Measurements from ENCODE around the gene CLIC3.
A peak's percentile ranks its signal among the peaks of the same experiment; 100 is the strongest.

CLIC3 gene

DNA sequence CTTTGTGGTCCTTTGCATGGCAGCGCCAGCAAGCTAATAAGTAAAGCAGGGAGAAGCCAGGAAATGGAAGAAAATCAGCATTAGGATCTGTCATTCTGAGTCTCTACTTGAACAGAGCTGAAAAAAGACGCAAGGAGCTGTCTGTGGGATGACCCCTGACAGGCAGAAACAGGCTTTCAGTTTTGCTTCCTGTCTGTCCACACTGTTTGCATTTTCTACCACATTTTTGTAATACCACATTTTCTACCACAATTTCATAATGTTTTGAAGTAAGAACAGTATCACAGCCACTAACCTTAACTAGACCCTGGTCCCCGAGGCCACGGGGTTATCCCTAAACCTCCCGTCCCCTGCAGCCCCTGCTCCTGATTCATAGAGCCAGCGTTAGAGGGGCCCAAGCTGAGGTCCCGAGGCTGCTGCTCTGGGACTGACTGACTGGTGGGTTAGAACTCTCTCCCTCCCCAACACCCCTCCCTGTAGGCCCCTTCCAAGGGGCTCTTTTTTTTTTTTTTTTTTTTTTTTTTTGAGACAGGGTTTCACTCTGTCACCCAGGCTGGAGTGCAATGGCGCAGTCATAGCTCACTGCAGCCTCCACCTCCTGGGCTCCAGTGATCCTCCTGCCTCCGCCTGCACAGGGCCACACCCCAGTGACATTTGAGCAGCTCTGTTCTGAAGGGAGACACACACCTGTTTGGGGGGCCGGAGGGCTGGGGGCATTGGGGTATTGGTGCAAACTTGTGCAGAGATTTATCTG lies 4.0 kb upstream of the CLIC3 start:
- H3K27ac ChIP-seq = no peak overlapping the region
- TF ChIP-seq, protein P1, sequence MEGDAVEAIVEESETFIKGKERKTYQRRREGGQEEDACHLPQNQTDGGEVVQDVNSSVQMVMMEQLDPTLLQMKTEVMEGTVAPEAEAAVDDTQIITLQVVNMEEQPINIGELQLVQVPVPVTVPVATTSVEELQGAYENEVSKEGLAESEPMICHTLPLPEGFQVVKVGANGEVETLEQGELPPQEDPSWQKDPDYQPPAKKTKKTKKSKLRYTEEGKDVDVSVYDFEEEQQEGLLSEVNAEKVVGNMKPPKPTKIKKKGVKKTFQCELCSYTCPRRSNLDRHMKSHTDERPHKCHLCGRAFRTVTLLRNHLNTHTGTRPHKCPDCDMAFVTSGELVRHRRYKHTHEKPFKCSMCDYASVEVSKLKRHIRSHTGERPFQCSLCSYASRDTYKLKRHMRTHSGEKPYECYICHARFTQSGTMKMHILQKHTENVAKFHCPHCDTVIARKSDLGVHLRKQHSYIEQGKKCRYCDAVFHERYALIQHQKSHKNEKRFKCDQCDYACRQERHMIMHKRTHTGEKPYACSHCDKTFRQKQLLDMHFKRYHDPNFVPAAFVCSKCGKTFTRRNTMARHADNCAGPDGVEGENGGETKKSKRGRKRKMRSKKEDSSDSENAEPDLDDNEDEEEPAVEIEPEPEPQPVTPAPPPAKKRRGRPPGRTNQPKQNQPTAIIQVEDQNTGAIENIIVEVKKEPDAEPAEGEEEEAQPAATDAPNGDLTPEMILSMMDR (conservative IDR thresholded peaks at IDR 0.05) = no peak

GRCh38 chr9:136997830-136998234 lies 1.5 kb upstream of the CLIC3 start:
- H3K27ac ChIP-seq = no peak overlapping the region
- TF ChIP-seq, protein P1 (conservative IDR thresholded peaks at IDR 0.05) = no peak

GRCh38 chr9:136997371-136997770 lies 1.0 kb upstream of the CLIC3 start:
- TF ChIP-seq, protein P1 (conservative IDR thresholded peaks at IDR 0.05) = no peak
- peak overlapping the region; percentile 30; the same call in 1 of the 2 replicates for H3K27ac ChIP-seq

DNA sequence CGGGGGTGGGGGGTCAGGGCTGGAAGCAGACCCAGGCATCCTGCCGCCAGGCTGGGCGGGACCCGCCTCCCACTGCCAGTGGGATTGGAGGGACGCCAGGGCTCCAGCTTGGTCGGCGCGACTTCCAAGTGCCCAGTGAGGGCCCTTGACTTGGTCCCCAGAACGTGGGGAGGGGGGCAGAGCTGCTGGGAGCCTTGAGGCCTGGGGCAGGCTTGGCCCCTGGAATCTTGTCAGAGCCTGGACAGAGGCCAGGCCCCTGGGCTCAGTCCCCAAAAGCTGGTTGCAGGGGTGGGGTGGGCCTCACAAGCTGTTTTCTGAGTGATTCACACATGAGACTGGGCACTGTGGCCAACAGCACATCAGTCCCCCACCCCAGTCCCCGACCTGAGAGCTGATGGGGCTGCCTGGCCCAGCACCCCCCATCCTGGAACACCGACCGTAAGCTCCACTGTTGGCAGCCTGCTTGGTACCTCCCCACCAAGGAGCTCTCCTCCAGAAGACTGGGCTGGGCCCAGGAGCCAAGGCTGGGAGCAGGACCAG lies 526 bp downstream of the CLIC3 start:
- TF ChIP-seq, protein P1 (conservative IDR thresholded peaks at IDR 0.05) = no peak
- H3K27ac ChIP-seq = peak overlapping the region; percentile 30; the same call in 1 of the 2 replicates

DNA sequence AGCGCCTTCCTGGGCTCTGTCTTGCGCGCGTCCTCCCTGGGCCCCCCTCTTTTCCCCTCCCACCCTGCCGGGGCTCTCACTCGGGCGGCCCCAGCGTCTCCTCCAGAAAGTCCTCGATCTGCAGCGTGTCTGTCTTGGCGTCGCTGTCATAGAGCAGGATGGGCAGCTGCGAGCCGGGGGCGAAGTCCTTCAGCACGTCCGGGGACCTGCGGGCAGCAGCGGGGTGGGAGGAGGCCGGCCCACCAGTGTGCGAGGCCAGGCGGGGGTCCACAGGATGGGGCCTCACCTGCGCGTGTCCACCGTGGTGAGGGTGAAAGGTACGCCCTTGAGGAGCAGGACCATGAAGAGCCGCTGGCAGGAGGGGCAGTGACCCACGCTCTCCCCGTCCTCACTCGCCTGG lies 1.0 kb downstream of the CLIC3 start:
- no peak overlapping the region for H3K27ac ChIP-seq
- TF ChIP-seq, protein P1 (conservative IDR thresholded peaks at IDR 0.05) = no peak

DNA sequence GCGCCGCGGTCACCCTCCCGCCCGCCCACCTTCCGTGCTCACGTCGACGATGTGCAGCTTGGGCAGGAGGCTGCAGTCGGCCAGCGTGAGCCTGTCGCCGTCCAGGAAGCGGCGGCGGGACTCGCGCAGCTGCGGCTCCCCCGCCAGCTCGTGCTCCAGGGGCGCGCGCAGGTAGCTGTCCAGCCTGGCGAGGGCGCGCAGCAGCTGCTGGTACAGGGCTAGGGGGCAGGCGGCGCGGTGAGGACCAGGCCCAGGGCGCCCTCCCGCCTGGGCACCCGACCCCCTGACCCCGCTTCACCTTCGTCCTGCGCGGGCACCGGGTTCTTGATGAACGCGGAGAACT lies 1.5 kb downstream of the CLIC3 start:
- TF ChIP-seq, protein P1 (conservative IDR thresholded peaks at IDR 0.05) = no peak
- H3K27ac ChIP-seq = no peak overlapping the region

DNA sequence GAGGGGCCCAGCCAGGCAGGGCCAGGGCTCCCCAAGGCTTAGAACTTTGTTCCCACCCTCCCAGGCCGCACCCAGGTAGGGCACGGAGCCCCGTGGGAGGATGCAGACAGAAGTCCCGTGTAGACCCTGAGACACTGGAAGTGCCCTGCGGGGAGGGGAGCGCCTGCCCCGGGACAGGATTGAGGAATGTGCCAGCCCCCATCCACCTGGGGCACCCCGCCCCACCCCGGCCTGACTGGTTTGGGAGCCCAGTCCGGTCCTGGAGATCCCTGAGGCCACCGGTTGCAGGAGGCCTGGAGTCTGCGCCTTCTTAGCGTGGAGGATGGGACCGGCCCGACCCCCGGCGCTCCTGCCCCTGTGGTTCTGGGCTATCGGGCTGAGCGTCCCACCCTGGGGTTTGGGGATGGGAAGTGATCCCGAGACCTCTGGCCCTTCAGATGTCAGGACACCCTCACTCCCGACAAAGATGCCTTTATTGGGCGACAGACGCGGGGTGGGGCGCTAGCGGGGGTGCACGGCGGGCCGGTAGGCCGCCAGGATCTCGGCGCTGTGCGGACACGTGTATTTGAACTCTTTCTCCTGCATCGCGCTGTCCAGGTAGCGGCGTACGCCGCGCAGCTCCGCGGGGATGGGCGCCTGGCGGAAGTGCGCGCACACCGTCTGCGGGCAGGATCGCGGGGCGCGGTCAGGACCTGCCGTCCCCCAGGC lies 2.0 kb downstream of the CLIC3 start:
- TF ChIP-seq, protein P1 (conservative IDR thresholded peaks at IDR 0.05) = no peak
- H3K27ac ChIP-seq = no peak overlapping the region

Data from VCaP (cell line).